Activated CD8-positive, alpha-beta memory T cell treated with anti-CD3 and anti-CD28 coated beads, Interleukin-2, amount 50 U/mL, for 1 hour (primary cell): Measurements from ENCODE around the gene DIAPH3.
"Not testable (repeated sequence)": the region's sequence is repeated elsewhere in the genome, so short reads cannot be mapped to it uniquely, and the experiment has no call there.

Source experiments
- DNase-seq: peaks from one replicate; pipeline ENCODE4 v3.0.0-alpha.2; 2020; ENCODE audit errors: extremely low read depth

DIAPH3 gene, protein sequence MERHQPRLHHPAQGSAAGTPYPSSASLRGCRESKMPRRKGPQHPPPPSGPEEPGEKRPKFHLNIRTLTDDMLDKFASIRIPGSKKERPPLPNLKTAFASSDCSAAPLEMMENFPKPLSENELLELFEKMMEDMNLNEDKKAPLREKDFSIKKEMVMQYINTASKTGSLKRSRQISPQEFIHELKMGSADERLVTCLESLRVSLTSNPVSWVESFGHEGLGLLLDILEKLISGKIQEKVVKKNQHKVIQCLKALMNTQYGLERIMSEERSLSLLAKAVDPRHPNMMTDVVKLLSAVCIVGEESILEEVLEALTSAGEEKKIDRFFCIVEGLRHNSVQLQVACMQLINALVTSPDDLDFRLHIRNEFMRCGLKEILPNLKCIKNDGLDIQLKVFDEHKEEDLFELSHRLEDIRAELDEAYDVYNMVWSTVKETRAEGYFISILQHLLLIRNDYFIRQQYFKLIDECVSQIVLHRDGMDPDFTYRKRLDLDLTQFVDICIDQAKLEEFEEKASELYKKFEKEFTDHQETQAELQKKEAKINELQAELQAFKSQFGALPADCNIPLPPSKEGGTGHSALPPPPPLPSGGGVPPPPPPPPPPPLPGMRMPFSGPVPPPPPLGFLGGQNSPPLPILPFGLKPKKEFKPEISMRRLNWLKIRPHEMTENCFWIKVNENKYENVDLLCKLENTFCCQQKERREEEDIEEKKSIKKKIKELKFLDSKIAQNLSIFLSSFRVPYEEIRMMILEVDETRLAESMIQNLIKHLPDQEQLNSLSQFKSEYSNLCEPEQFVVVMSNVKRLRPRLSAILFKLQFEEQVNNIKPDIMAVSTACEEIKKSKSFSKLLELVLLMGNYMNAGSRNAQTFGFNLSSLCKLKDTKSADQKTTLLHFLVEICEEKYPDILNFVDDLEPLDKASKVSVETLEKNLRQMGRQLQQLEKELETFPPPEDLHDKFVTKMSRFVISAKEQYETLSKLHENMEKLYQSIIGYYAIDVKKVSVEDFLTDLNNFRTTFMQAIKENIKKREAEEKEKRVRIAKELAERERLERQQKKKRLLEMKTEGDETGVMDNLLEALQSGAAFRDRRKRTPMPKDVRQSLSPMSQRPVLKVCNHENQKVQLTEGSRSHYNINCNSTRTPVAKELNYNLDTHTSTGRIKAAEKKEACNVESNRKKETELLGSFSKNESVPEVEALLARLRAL

DNA sequence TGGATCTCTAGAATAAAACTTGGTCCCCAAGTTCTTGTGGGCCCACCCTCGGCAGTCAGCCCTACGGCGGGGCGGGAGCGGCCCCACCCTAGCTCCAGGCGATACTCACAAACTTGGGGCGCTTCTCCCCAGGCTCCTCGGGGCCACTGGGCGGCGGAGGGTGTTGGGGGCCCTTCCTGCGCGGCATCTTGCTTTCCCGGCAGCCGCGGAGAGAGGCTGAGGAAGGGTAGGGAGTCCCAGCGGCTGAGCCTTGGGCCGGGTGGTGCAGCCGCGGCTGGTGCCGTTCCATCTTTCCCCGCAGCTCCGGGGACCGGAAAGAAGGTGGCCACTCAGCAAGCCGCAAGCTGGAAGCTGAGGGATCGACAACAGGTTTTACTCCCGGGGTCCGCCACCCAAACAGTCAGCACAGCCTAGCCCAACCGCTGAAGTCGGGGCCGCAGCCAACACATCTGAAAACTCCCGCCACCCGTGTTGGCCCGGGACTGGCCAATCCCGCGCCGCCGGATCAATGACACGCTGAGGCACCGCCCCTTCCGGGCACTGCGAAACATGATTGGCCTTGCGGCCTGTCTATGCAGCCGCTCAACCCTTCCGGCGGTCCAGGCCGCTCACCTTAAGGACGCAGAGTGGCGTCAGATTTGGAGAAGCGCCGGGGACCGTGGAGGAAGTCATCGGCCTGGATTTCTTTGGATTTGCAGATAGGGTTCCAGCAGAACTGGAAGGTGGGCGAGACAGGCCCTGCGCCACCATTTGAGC is at the start of gene DIAPH3:
Gene DIAPH3 (minus strand): TSS at position 451 of the 756 bp plus-strand sequence. CDS start 162 bp downstream, at position 289.
- DNase-seq, result peak; percentile 75

DNA sequence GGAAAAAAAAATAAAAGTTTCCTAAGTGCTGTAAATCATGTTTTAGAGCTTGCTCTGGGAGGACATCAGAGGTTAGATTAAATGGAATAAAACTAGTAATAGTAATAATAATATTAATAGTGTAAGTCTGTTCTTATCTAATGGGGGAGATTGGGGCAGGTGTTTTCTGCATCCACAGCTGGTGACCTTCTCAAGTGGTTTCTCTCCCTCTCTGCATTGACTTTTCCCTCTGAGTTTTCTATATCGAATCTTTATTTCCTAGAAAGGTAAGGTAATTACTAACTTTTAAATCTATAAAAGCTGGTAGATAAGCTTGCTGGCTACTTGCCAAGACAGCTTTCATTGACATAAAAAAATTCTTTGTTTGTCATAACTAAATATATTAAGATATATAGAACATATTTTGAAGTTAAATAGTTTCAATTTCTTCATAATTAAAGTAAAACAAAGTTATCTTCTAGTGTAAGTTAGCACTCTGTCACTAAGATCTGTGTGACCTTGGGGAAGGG is 49.6 kb upstream of the DIAPH3 start:
- DNase-seq, result no peak

DNA sequence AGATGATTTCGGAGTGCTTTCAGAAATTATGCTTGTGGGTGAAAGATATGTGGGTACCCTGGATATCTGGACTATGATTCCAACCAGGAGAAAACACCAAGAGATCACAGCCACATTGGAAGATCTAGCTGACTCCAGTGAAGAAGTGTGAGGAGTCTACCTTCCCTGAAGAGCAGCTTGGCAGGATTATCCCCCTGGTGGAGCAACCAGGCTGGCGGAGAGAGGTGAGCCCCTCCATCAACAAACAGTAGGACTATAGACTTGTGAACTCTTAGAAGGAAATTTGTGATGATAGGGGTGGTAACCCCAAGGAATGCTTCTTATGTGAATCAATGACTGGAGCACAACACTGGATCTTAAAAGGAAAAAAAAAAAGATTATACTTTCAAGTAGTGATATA is 47.8 kb upstream of the DIAPH3 start:
- DNase-seq, result no peak

DNA sequence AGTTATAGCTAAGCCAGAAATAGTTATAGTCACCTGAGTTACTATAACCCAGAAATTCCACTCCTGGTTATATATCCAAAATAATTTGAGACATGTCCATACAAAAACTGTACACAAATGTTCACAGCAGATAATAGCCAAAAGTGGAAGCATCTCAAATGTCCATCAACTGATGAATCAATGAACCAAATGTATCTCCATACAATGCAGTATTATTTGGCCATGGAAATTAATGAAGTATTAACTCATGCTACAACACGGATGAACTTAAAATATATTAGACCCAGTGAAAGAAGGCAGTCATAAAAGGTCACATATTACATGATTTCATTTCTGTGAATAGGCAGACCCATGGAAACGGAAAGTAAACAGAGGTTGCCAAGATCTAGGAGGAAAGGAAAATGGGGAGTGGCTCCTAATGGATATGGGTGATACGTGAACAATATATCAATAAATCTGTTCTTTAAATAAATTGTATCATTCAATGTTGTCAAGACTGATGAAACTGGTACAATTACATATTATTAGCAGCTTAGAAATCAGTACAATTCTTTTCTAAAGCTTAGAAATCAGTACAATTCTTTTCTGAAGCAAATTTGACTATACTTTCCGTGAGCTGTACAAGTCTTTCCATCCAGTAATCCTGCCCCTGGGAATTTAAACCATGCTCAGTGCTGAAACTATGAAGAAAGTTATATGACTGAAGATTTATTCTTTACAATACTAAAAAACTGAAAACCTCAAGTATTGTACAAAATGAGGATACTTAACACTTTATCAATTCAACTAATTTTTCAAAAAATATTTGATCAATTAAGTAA is 47.0 kb upstream of the DIAPH3 start:
- no peak for DNase-seq

DNA sequence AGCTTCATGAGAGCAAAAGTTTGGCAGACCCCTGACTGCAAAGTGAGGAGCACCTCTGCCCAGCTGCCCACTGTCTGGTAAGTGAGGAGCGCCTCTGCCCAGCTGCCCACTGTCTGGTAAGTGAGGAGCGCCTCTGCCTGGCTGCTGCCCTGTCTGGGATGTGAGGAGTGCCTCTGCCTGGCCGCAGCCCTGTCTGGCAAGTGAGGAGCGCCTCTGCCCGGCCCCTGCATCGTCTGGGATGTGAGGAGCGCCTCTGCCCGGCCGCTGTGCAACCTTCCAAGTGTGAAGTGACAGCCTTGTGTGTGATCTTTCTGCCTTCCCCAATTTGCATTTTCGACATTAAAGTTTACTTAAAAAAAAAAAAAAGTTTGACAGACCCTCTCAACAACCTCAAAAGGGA is 41.8 kb upstream of the DIAPH3 start:
- DNase-seq, result not testable (repeated sequence)

DNA sequence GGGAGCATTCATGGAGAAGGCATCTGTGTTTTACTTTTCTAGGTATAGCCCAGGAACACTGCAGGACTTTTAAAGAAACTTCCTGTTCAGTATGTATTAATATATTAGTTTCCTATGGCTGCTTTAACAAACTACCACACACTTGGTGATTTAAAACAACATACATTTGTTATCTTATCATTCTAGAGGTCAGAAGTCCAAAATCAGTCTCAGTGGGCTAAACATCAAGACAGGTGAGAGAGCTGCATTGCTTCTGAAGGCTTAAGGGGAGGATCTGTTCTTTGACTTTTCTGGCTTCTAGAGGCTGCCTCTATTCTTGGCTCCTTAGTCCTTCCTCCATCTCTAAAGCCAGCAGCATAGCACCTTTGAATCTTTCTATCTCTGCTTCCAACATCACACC is 37.6 kb upstream of the DIAPH3 start:
- no peak for DNase-seq

DNA sequence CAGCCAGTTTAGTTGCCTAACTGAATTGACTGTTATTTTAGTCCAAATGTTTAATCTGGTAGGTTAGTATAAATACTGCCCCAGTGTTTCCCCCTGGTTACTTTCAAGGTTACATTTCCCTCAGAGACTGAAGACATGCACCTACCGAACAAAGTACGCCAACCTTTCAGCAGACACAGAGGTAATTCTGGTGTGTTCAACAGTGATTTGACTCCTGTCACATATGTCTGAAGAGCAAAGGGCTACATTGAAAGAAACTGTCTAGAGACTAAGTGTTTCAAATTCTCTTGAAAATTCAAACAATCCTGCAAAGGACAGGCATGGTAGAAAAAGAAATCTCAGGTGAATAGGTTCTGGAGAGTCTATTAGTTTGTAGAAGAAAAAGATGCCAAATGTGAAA is 32.2 kb upstream of the DIAPH3 start:
- DNase-seq, result not testable (repeated sequence)

DNA sequence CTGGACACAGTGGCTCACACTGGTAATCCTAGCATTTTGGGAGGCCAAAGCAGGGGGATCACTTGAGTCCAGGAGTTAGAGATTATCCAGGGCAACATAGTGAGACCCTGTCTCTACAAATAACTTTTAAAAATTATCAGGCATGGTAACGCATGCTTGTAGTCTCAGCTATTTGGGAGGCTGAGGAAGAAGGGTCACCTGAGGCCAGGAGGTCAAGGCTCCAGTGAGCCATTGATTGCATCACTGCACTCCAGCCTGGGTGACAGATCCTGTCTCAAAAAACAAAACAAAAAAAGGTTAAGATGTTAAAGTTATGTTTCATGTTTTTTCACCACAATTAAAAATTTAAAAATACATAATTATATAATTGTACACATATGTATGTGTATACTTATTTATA is 19.2 kb upstream of the DIAPH3 start:
- no peak for DNase-seq

DNA sequence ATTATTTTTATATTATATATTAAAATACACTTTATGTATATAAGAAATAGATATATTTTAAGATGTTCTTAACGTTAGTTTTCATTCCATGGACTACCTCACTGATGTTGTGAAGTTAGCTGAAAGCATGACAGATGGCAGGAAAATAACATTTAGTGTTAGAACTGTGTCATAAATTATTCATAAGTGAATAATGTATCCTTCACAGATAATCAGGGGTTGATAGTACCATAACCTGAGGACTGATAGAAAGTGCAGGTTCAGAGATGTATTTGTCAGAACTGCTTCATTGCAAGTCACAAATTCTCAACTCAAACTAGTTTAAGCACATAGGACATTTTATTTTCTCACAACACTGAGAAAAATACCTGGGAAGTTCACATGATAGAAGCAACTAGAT is 14.6 kb upstream of the DIAPH3 start:
- DNase-seq, result no peak

DNA sequence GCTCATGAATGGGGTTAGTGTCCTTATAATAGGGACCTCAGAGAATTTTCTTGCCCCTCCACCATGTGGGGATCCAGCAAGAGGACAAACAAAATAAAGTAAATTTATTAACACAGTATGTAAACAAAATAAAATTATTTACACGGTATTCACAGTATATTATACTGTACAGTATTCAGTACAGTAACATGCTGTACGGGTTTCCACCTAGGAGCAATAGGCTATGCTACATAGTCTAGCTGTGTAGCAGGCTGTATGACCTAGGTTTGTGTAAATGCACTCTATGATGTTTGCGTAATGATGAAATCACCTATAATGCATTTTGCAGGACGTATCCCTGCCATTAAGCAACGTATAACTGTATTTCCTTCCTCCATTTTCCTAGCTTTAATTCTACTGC is 11.8 kb upstream of the DIAPH3 start:
- no peak for DNase-seq

DNA sequence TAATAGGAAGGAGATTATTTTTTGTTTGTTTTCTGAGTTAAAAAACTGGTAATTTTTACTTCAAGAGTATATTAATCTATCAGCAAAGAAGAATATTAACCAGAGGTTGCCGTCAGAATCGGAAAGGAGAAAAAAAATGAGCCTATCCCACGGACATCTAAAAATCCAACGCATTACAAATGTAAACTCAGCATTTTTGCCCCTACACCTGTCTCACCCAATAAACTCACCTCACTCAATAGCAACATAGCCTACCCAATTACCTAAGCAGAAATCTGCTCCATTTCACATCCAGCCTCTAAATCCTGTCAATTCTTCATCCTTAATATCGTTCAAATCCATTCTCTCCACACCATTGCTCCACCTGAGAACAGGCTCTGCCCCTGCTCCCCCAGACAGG is 10.4 kb upstream of the DIAPH3 start:
- no peak for DNase-seq

DNA sequence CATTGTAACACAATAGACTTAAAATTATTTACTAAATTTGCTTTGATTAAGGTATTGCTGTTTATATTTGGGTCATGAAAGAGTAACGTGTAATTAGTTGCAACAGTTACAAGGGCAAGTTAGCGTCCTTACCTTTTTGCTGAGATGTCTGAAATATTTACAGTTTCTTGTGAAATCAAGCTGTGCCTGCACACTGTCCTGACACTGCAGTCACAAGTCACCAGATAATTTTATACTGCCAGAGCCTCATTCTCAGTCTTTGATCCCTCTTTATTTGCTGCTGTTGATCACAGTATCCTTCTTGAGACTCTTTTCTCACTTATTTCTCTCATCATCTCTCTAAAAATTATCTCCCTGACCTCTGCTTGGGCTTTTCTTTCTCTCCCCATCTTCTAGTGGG is 8.4 kb upstream of the DIAPH3 start:
- no peak for DNase-seq

DNA sequence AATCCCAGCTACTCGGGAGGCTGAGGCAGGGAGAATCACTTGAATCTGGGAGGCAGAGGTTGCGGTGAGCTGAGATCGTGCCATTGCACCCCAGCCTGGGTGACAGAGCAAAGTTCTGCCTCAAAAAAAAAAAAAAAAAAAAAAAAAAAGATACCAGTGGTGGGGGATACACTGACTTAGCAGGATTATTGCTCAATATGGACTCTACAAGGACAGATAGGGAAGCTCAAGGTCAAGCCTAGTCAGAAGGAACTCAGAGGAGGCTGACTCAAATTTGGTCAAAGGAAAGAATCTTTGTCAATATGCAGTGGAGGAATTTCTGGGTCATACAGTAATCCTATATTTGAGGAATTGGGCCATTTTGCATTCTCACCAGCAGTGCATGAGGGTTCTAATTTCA is 6.7 kb upstream of the DIAPH3 start:
- DNase-seq, result no peak

DNA sequence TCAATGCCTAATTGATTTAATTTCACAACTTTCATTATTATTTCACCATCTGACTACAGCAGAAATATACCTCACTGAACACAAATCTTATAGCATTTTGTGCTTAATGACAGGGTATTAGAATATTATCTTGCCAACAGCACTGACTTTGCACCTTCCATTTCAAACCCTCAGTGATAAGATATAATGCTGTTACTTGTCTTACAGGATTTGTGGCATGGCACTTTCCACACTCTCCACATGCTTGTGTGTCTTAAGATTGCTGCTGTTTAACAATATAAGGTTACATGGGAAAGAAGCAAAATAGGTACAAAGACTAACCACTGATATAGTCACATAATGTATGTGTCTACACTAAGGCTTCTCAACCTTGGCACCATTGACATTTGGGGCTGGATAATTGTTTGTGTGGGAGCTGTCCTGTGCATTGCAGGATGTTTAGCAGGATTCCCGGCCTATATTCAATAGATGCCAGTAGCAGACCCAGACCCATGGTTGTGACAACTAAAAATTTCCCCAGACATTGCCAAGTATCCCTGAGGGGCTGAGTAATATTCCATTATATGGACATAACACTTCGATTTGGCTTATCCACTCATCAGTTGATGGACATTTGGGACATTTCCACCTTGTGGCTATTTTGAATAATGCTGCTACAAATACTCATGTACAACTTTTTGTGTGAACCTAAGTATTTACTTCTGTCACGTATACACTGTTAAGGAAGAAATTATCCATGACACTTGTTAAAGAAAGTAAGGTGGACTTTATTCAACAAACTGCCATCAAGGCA is 5.7 kb upstream of the DIAPH3 start:
- no peak for DNase-seq

DNA sequence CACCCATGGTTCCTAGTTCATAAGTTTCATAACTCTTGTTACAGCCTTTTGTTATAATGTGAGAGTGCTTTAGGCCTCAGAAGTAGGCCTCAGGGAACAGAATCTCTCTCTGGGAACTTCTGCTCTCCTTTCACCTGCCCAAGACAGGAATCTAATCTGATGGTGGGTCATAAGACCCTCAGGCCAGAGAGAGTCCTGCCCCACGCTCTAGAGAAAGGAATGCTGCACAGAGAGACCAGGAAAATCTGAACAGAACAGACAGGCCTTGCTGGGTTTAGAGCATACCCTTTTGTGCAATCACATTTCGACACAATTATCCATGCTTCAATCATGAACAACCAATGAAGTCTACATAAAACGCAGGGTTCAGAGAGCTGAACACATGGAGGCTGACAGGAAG is 3.4 kb upstream of the DIAPH3 start:
- DNase-seq, result no peak

DNA sequence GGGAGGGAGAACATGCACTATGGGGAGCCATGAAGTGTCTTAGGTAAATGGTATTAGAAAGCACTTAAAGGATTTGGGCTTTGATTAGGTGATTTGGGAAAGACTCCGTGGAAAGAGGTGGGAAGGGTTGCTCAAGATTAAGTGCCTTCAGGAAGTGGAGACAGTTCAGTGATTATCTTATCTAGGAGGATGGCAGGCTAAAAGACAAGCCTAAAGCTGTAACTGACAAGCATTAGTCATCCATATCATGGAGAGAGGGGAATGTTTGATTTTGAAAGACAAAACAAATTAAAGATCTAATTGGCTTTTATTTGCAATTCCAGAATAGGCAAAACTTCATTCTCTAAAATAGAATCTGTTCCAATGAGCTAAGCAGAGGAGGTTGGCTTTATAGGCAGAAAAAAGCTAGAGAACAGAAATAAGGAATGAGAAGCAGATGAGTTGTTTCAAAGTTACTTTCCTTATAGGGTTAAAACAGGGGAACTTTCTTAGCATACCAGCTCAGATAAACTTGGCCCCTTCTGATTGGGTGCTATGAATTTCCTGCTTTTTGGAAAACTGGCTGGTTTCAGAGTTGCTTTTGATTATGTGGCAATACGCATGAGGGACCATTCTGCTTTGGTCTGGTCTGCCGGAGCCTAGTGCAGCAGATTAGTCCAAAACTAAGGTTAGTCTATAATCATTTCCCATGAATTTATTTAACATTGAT is 1.8 kb upstream of the DIAPH3 start:
- DNase-seq, result no peak

DNA sequence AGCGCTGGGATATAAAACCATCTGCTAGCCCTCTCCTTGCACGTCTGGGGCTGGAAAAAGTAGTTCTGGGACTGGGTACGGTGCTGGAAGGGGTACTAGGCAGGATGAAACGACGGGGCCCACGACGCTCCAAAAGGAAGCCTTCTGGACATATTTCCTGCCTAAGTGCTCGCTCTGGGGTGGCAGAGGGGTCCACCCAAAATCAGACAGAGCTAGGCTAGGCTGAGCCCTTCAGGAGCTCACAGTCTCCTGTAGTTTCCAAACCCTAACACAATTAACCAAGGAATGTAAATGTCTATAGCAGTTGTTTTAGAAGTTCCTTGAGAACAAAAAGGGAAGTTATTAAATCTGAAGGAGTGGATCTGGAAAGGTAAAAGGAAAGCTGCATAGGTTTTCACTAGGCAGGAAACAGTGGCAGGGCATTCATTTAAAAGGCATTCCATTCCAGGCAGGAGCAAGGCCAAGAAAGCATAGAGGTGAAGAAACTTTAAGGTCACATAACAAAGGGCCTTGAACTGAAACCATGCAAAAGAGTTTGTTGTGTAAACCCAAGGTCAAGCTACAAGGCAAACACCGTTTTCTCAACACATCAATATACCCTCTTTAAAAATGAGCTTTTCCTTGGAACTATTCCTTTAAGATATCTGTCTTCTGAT is 634 bp upstream of the DIAPH3 start:
- no peak for DNase-seq

DNA sequence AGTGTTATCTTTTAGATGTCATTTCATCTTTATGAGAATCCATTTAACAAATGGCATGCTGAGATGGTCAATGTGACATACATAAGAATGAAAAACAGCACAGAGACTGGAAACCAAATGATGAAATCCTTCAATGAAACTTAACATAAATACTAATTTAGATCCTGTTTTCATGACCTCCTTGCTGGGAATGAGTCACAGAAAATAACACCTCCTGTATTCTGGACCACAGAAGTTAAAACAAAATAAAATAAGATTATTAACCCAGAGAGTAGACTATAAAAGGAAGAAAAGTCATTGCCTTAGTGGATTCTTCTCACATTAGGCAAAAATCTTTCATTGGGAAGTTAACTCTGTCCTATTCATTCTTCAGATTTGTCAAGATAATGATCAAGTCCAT is 1.6 kb downstream of the DIAPH3 start:
- no peak for DNase-seq
